ENCODE data around the gene NECAB2. TPM values are rescaled to one million over a fixed set of nuclear protein-coding genes. Genes with fewer than 3 reads are reported as not detected.

The NECAB2 gene
- total RNA-seq, 4 donors from 2014 or later = not detected

DNA sequence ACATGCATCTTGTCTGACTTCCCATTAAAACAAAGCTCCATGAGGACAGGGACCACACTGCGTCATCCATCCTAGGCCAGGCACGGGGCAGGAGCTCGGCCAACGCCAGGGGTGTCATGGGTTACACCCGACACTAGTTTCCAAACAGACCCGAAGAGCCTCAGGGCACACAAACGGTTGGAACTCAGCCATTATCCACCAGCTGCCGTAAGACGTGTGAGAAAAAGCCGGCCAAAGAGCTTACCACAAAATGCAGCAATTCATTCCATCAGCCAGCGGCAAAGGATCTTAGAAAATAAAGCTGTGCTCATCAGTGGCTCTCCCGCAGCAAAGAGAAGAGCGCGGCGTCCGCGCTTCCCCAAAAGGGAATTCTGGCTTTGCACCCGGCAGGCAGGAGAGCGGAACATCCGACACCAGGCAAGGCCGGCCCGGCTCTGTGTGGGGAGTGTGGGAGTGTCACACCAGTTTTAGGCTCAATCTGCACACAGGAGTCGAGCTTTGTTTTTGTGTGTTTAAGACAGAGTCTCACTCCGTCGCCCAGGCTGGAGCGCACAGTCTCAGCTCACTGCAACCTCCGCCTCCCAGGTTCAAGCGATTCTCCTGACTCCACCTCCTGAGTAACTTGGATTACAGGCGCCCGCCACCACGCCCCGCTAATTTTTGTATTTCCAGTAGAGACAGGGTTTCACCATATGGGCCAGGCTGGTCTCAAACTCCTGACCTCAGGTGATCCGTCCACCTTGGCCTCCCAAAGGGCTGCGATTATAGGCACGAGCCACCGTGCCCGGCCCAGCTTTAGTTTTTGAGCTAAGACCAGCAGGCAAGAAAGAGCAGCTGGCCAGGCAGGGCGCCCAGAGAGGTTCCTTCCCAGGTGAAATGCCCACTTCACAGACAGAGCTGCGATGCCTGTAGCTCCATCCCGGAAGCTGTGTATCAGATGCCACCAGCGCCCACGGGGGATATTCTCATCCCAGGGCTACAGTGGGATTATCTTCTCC, 73.1 kb downstream of the NECAB2 start:
- intact Hi-C loops (cut with DNase I) = no loop called here
- WGBS = 77% methylated on average over 37 of the region's 42 CpGs
- TF ChIP-seq, protein P1, sequence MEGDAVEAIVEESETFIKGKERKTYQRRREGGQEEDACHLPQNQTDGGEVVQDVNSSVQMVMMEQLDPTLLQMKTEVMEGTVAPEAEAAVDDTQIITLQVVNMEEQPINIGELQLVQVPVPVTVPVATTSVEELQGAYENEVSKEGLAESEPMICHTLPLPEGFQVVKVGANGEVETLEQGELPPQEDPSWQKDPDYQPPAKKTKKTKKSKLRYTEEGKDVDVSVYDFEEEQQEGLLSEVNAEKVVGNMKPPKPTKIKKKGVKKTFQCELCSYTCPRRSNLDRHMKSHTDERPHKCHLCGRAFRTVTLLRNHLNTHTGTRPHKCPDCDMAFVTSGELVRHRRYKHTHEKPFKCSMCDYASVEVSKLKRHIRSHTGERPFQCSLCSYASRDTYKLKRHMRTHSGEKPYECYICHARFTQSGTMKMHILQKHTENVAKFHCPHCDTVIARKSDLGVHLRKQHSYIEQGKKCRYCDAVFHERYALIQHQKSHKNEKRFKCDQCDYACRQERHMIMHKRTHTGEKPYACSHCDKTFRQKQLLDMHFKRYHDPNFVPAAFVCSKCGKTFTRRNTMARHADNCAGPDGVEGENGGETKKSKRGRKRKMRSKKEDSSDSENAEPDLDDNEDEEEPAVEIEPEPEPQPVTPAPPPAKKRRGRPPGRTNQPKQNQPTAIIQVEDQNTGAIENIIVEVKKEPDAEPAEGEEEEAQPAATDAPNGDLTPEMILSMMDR (IDR thresholded peaks at IDR 0.05) = no peak
- TF ChIP-seq POLR2A (IDR thresholded peaks at IDR 0.05; ENCODE audit: low read depth) (no peak), POLR2AphosphoS5 (IDR thresholded peaks at IDR 0.05) (no peak), EP300 (IDR thresholded peaks at IDR 0.05) (no peak)
- Histone ChIP-seq H3K4me3 (no peak overlapping the region), H3K27me3 (peaks cover 0 to 26% (median 0%) of the 10 kb centered on the region in 4 donors), H3K4me1 (peaks cover 0 to 4% (median 0%) of the 10 kb centered on the region in 4 donors), H3K36me3 (no peaks in the 10 kb centered on the region), H3K27ac (replicated peaks in 1 of 4) (no peak overlapping the region), H3K9me3 (peaks cover 0 to 7% (median 3%) of the 10 kb centered on the region in 4 donors)
- no peak for DNase-seq (ENCODE audit: extremely low spot score)

DNA sequence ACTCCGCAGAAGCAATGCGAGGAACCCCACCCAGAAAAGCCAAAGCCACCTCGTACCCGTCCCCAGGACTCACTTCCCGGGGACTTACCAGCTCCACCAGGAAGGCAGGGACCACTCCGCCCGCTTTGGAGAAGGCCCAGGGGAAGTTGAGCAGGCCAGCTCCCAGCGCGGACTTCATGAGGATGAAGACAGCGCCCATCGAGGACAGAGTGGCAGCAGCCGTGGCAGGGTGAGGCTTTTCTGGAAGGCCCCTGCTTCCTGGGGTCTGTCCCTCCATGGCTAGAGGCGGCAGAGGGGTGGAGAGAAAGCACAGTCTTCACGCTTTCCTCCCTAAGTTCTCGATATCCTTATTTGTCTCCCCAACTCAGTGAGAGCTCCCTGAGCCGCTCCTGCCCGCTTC, 73.8 kb downstream of the NECAB2 start:
- no peak overlapping the region for H3K4me3 ChIP-seq
- H3K4me1 ChIP-seq = peaks cover 0 to 4% (median 0%) of the 10 kb centered on the region in 4 donors
- H3K27me3 ChIP-seq = peaks cover 0 to 26% (median 0%) of the 10 kb centered on the region in 4 donors
- no peak for TF ChIP-seq POLR2A (IDR thresholded peaks at IDR 0.05; ENCODE audit: low read depth)
- TF ChIP-seq POLR2AphosphoS5 (IDR thresholded peaks at IDR 0.05) = no peak
- no peak for TF ChIP-seq EP300 (IDR thresholded peaks at IDR 0.05)
- TF ChIP-seq, protein P1 (IDR thresholded peaks at IDR 0.05) = no peak
- WGBS = 91% methylated on average over 17 of the region's 17 CpGs
- no peaks in the 10 kb centered on the region for H3K36me3 ChIP-seq
- no peaks in the 10 kb centered on the region for H3K9me3 ChIP-seq
- DNase-seq (ENCODE audit: extremely low spot score) = no peak
- intact Hi-C loops (cut with DNase I) = no loop called here
- H3K27ac ChIP-seq (replicated peaks in 1 of 4) = no peak overlapping the region

DNA sequence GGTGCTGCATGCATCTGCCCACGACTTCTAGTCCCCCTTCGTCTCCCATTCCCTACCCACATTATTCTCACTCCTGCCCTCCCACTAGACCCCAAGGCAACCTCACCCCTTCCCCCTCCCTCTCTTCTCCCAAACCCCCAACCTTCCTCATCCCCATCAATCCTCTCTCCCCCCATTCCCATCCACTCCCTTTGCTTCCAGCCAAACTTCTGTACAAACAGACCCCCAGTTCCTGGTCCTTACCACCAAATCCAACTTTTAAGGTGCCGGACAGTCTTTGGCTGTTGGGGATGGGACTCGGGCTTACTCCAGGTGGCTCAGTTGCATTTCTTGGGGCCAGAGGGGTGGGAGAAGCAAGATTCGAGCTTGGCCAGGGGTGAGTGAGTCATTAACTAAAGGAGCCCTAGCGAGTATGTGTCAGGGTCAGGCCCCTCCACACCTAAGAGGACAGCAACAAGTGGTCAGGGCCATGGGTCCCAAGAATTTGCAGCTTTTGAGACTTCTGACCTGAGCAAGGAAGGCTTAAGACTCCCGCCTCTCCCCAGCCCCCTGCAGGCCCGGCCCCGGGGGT, 74.3 kb downstream of the NECAB2 start, which contains the start of gene SLC38A8:
SLC38A8 (minus strand) TSS at position 488 of the 571 bp plus-strand sequence. CDS start 638 bp downstream, outside the sequence.
- WGBS = 73% methylated on average over 6 of the region's 9 CpGs
- H3K4me3 ChIP-seq = no peak within 1 kb of the TSS
- DNase-seq (ENCODE audit: extremely low spot score) = no peak
- H3K27me3 ChIP-seq = peaks cover 0 to 26% (median 0%) of the 10 kb centered on the region in 4 donors
- no peaks in the 10 kb centered on the region for H3K9me3 ChIP-seq
- intact Hi-C loops (cut with DNase I) = no loop called here
- H3K36me3 ChIP-seq = peaks cover 0 to 2% (median 0%) of the 10 kb centered on the region in 4 donors
- H3K4me1 ChIP-seq = peaks cover 0 to 4% (median 0%) of the 10 kb centered on the region in 4 donors
- TF ChIP-seq POLR2AphosphoS5 (IDR thresholded peaks at IDR 0.05) (no peak), EP300 (IDR thresholded peaks at IDR 0.05) (no peak), POLR2A (IDR thresholded peaks at IDR 0.05; ENCODE audit: low read depth) (no peak)
- TF ChIP-seq, protein P1 (IDR thresholded peaks at IDR 0.05) = no peak
- H3K27ac ChIP-seq (replicated peaks in 1 of 4) = no peak within 1 kb of the TSS

DNA sequence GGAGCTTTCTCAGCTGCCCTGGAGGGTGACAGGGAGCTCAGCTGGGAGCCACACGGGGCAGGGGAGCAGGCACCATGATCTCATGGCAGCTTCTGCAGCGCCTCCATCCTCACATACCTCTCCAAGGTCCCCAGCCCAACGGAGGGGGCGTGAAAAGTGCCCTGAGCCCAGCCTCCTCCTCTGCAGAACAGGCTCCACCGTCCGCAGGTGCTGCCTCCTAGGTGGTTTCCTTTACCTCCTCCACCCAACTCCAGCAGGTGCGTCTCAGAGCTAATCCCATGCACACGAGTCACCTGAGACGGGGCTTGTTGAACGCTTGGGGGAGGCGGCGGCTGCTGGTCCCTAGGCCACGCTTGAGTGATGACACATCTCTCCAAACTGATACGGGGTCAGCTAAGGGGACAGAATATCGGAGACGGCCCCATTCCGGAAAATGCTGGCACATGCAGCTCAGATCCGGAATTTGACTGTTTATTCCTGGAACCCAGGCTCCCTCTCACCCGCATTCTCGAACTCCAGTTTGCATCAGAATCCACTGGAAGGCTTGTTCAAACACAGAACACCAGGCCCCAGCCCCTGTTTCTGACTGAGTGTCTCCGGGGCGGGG, 74.9 kb downstream of the NECAB2 start:
- intact Hi-C loops (cut with DNase I) = no loop called here
- peaks cover 0 to 4% (median 0%) of the 10 kb centered on the region in 4 donors for H3K4me1 ChIP-seq
- H3K4me3 ChIP-seq = no peak overlapping the region
- DNase-seq (ENCODE audit: extremely low spot score) = no peak
- H3K27me3 ChIP-seq = peaks cover 0 to 25% (median 0%) of the 10 kb centered on the region in 4 donors
- H3K36me3 ChIP-seq = peaks cover 0 to 8% (median 0%) of the 10 kb centered on the region in 4 donors
- no peaks in the 10 kb centered on the region for H3K9me3 ChIP-seq
- TF ChIP-seq EP300 (IDR thresholded peaks at IDR 0.05) = no peak
- no peak for TF ChIP-seq POLR2AphosphoS5 (IDR thresholded peaks at IDR 0.05)
- TF ChIP-seq, protein P1 (IDR thresholded peaks at IDR 0.05) = no peak
- TF ChIP-seq POLR2A (IDR thresholded peaks at IDR 0.05; ENCODE audit: low read depth) = no peak
- H3K27ac ChIP-seq (replicated peaks in 1 of 4) = no peak overlapping the region
- WGBS = 79% methylated on average over 16 of the region's 22 CpGs
